H9 (cell line): Measurements from ENCODE around the gene SLC4A5. TPM values are rescaled to one million over a fixed set of nuclear protein-coding genes. Genes with fewer than 3 reads are reported as not detected.

ENCODE experiments used
- DNase-seq: peaks from one replicate; pipeline ENCODE4 v3.0.0-alpha.2; 2017
- H2AFZ ChIP-seq: one replicate; pipeline ENCODE4 v1.6.1; 2013; ENCODE audit warnings: mild to moderate bottlenecking, low read length, control low read depth, moderate library complexity
- H2AK5ac ChIP-seq: 2 replicates; pipeline ENCODE4 v1.6.1; 2013; ENCODE audit warnings: low read length, control low read depth, mixed read lengths; ENCODE audit not compliant: insufficient read length
- H2BK120ac ChIP-seq: one replicate; pipeline ENCODE4 v1.6.1; 2013; ENCODE audit warnings: low read depth, mild to moderate bottlenecking, low read length, control low read depth, inconsistent platforms; ENCODE audit not compliant: poor library complexity, severe bottlenecking
- H2BK12ac ChIP-seq: 2 replicates; pipeline ENCODE4 v1.6.1; 2013; ENCODE audit warnings: low read length, control low read depth, mixed read lengths, low read depth; ENCODE audit not compliant: insufficient read length
- H2BK15ac ChIP-seq: 2 replicates; pipeline ENCODE4 v1.6.1; 2013; ENCODE audit warnings: low read depth, low read length, control low read depth
- H2BK20ac ChIP-seq: one replicate; pipeline ENCODE4 v1.6.1; 2013; ENCODE audit warnings: low read depth, mild to moderate bottlenecking, low read length, control low read depth, inconsistent platforms; ENCODE audit not compliant: poor library complexity, severe bottlenecking
- H2BK5ac ChIP-seq: 2 replicates; pipeline ENCODE4 v1.6.1; 2013; ENCODE audit warnings: low read length, control low read depth, mixed read lengths; ENCODE audit not compliant: insufficient read length
- H3K14ac ChIP-seq: 2 replicates; pipeline ENCODE4 v1.6.1; 2013; ENCODE audit warnings: low read length, control low read depth; ENCODE audit not compliant: insufficient read depth
- H3K18ac ChIP-seq: 2 replicates; pipeline ENCODE4 v1.6.1; 2013; ENCODE audit warnings: low read depth, mild to moderate bottlenecking, mixed read lengths, low read length, control low read depth; ENCODE audit not compliant: insufficient read length
- H3K23ac ChIP-seq: 2 replicates; pipeline ENCODE4 v1.6.1; 2013; ENCODE audit warnings: low read length, control low read depth, mixed read lengths, low read depth; ENCODE audit not compliant: insufficient read length
- H3K23me2 ChIP-seq: 2 replicates; pipeline ENCODE4 v1.6.1; 2013; ENCODE audit warnings: low read depth, mild to moderate bottlenecking, mixed read lengths, low read length, control low read depth; ENCODE audit not compliant: insufficient read length, poor library complexity, severe bottlenecking
- H3K27ac ChIP-seq: 2 replicates; pipeline ENCODE4 v1.5.1; 2013; ENCODE audit warnings: low read length, control low read depth, mixed read lengths, low read depth; ENCODE audit not compliant: insufficient read length
- H3K27me3 ChIP-seq: 2 replicates; pipeline ENCODE4 v1.6.1; 2013; ENCODE audit warnings: low read length, control low read depth, inconsistent platforms; ENCODE audit not compliant: insufficient read depth
- H3K4ac ChIP-seq: 2 replicates; pipeline ENCODE4 v1.6.1; 2013; ENCODE audit warnings: low read depth, mild to moderate bottlenecking, control low read depth, inconsistent platforms, low read length, moderate library complexity
- H3K4me1 ChIP-seq: 2 replicates; pipeline ENCODE4 v1.6.1; 2013; ENCODE audit warnings: low read length, control low read depth, inconsistent platforms; ENCODE audit not compliant: insufficient read depth
- H3K4me2 ChIP-seq: 2 replicates; pipeline ENCODE4 v1.6.1; 2013; ENCODE audit warnings: low read length, control low read depth, mixed read lengths; ENCODE audit not compliant: insufficient read length, insufficient read depth
- H3K56ac ChIP-seq: 2 replicates; pipeline ENCODE4 v1.6.1; 2013; ENCODE audit warnings: low read depth, mild to moderate bottlenecking, mixed read lengths, low read length, control low read depth; ENCODE audit not compliant: insufficient read length
- H3K79me1 ChIP-seq: 2 replicates; pipeline ENCODE4 v1.6.1; 2013; ENCODE audit warnings: low read depth, mild to moderate bottlenecking, moderate library complexity, low read length, control low read depth, inconsistent platforms; ENCODE audit not compliant: insufficient read depth, poor library complexity, severe bottlenecking
- H3K79me2 ChIP-seq: 2 replicates; pipeline ENCODE4 v1.6.1; 2013; ENCODE audit warnings: low read length, control low read depth, inconsistent platforms; ENCODE audit not compliant: insufficient read depth
- H3K9ac ChIP-seq: 2 replicates; pipeline ENCODE4 v1.6.1; 2013; ENCODE audit warnings: low read length, control low read depth, mixed read lengths; ENCODE audit not compliant: insufficient read length; ENCODE audit errors: extremely low read depth
- H3K9me3 ChIP-seq: one replicate; pipeline ENCODE4 v1.6.1; 2013; ENCODE audit warnings: low read depth, low read length, inconsistent platforms; ENCODE audit not compliant: control insufficient read depth
- H3T11ph ChIP-seq: one replicate; pipeline ENCODE4 v1.6.1; 2013; ENCODE audit warnings: mild to moderate bottlenecking, low read length, control low read depth, inconsistent platforms
- H4K20me1 ChIP-seq: one replicate; pipeline ENCODE4 v1.6.1; 2013; ENCODE audit not compliant: control insufficient read depth, insufficient read length, insufficient read depth
- H4K5ac ChIP-seq: 2 replicates; pipeline ENCODE4 v1.6.1; 2013; ENCODE audit warnings: low read depth, mild to moderate bottlenecking, mixed read lengths, low read length, control low read depth; ENCODE audit not compliant: insufficient read length
- H4K8ac ChIP-seq: replicated peaks from 2 replicates; pipeline ENCODE4 v1.6.1; 2013; ENCODE audit warnings: low read length, control low read depth, mixed read lengths, low read depth; ENCODE audit not compliant: insufficient read length
- H4K91ac ChIP-seq: 2 replicates; pipeline ENCODE4 v1.6.1; 2013; ENCODE audit warnings: low read depth, mild to moderate bottlenecking, moderate library complexity, mixed read lengths, low read length, control low read depth; ENCODE audit not compliant: insufficient read length
- H3K27ac Mint-ChIP-seq, 3 experiments: 2 replicates in 2 of 3; 3 replicates in 1 of 3; pipeline ENCODE4 v1.8.0; 2020 to 2021; ENCODE audit warnings: mixed read lengths in 3 of 3, mild to moderate bottlenecking in 1 of 3, moderate library complexity in 1 of 3
- H3K27me3 Mint-ChIP-seq: 2 replicates; pipeline ENCODE4 v1.8.0; 2021; ENCODE audit warnings: low read depth, mild to moderate bottlenecking, moderate library complexity, mixed read lengths
- H3K36me3 Mint-ChIP-seq, 3 experiments: 2 replicates in 2 of 3; 3 replicates in 1 of 3; pipeline ENCODE4 v1.8.0; 2020 to 2021; ENCODE audit warnings: low read depth in 3 of 3, mixed read lengths in 3 of 3; ENCODE audit not compliant: insufficient read depth in 1 of 3
- H3K4me1 Mint-ChIP-seq, 2 experiments: 2 replicates each; pipeline ENCODE4 v1.8.0; 2020; ENCODE audit warnings: mixed read lengths in 2 of 2
- H3K4me3 Mint-ChIP-seq, 2 experiments: 2 replicates in 1 of 2; 3 replicates in 1 of 2; pipeline ENCODE4 v1.8.0; 2020 to 2021; ENCODE audit warnings: mild to moderate bottlenecking in 2 of 2, mixed read lengths in 2 of 2, moderate library complexity in 1 of 2
- H3K9me3 Mint-ChIP-seq, 2 experiments: 2 replicates in 1 of 2; 3 replicates in 1 of 2; pipeline ENCODE4 v1.8.0; 2020; ENCODE audit warnings: mild to moderate bottlenecking in 2 of 2, mixed read lengths in 2 of 2, moderate library complexity in 1 of 2
- WGBS: extraction: QIAGEN DNeasy Blood & Tissue Kit; methylation state at CpG from one replicate; pipeline ENCODE4 v1.1.7; 2013; ENCODE audit warnings: missing lambda C conversion rate, low lambda C conversion rate, mixed read lengths; ENCODE audit not compliant: insufficient read length; ENCODE audit errors: extremely low coverage; 5-methylcytosine and 5-hydroxymethylcytosine counted together
- total RNA-seq: library from RNA; stranded (reverse); gene quantifications from 2 replicates; pipeline ENCODE4 v1.2.1, GENCODE V29; 2021
- TF ChIP-seq, protein P1 (sequence below): fragments of 200-600 bp; sonication (generic); conservative IDR thresholded peaks from 3 replicates; pipeline ENCODE4 v1.8.0; 2021; ENCODE audit warnings: antibody characterized with exemption, mild to moderate bottlenecking

The SLC4A5 gene
- total RNA-seq, 1 experiment from 2014 or later, result 0.50 TPM

DNA sequence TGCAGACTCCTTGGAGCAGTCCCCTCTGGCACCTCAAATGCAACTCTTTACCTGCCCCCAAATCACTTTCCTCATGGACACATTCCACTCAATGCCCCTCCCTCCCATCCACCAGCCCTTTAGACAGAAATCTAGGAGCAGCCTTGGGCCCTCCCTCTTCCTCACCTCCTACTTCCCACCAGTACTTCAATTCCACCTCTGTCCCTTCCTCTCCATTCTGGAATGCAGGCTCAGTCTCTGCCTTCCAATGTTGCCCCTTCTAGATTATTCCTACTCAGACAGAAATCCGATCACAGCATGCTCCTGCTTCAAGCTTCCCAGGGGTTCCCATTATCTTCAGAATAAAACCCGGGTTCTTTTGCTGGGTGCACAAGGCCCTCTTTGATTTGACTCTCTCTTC, 82.7 kb downstream of the SLC4A5 start:
- no peak overlapping the region for H3T11ph ChIP-seq

More for the DNA sequence above, 82.7 kb downstream of the SLC4A5 start:
- Mint-ChIP-seq H3K27ac (no peak overlapping the region), H3K4me3 (no peak overlapping the region), H3K27me3 (peaks cover 2% of the 10 kb centered on the region), H3K9me3 (no peaks in the 10 kb centered on the region), H3K4me1 (peaks cover 21 to 22% of the 10 kb centered on the region in 2 experiments), H3K36me3 (no peaks in the 10 kb centered on the region)
- Histone ChIP-seq H4K91ac (no peak overlapping the region), H4K8ac (no peak overlapping the region), H3K9ac (no peak overlapping the region), H3K4ac (no peak overlapping the region), H3K23ac (no peak overlapping the region), H4K5ac (no peak overlapping the region), H4K20me1 (no peaks in the 10 kb centered on the region), H3K23me2 (no peaks in the 10 kb centered on the region), H2BK20ac (no peak overlapping the region), H3K56ac (no peak overlapping the region), H2AK5ac (no peak overlapping the region), H2BK12ac (no peak overlapping the region), H3K18ac (no peak overlapping the region), H3K4me2 (no peak overlapping the region), H3K14ac (no peak overlapping the region), H3K79me2 (no peaks in the 10 kb centered on the region), H2BK15ac (no peak overlapping the region), H3K79me1 (no peaks in the 10 kb centered on the region), H3K9me3 (no peaks in the 10 kb centered on the region), H2BK120ac (no peak overlapping the region), H3K4me1 (no peaks in the 10 kb centered on the region), H3K27me3 (no peaks in the 10 kb centered on the region), H2AFZ (no peak overlapping the region), H2BK5ac (no peak overlapping the region), H3K27ac (no peak overlapping the region)
- TF ChIP-seq, protein P1, sequence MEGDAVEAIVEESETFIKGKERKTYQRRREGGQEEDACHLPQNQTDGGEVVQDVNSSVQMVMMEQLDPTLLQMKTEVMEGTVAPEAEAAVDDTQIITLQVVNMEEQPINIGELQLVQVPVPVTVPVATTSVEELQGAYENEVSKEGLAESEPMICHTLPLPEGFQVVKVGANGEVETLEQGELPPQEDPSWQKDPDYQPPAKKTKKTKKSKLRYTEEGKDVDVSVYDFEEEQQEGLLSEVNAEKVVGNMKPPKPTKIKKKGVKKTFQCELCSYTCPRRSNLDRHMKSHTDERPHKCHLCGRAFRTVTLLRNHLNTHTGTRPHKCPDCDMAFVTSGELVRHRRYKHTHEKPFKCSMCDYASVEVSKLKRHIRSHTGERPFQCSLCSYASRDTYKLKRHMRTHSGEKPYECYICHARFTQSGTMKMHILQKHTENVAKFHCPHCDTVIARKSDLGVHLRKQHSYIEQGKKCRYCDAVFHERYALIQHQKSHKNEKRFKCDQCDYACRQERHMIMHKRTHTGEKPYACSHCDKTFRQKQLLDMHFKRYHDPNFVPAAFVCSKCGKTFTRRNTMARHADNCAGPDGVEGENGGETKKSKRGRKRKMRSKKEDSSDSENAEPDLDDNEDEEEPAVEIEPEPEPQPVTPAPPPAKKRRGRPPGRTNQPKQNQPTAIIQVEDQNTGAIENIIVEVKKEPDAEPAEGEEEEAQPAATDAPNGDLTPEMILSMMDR, result no peak
- DNase-seq, result no peak
- whole genome bisulfite sequencing, result no CpG with 5 or more reads among the region's 2 CpGs
